PC-3 (cell line): Measurements from ENCODE around the gene KANSL3.

ENCODE experiments used
- EZH2 ChIP-seq: fragments of 300-600 bp; sonication (generic); IDR thresholded peaks from one replicate; pipeline ENCODE4 v1.6.1; 2017; ENCODE audit warnings: antibody characterized with exemption, mild to moderate bottlenecking, low read length; ENCODE audit not compliant: unreplicated experiment
- TF ChIP-seq, protein P1 (sequence below): fragments of 300-600 bp; sonication (generic); conservative IDR thresholded peaks from 2 replicates; pipeline ENCODE4 v1.5.1; 2017; ENCODE audit warnings: antibody characterized with exemption, low read depth, mild to moderate bottlenecking, low read length

DNA sequence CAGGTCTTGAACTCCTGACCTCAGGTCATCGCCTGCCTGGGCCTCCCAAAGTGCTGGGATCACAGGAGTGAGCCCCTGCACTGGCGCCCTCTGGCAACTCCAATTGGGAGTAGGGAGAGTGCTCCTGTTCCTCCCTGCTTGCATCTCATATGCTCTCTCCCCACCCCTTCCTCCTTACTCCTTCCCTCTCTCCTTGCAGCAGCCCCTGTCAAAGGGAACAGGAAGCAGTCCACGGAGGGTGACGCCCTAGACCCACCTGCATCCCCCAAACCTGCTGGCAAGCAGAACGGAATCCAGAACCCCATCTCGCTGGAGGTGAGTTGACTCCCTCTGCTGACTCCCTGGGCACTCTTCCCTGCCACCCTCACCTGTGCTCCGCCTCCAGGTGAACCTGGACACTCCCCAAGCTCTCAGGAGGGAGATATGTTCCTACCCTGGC lies 90.9 kb downstream of the KANSL3 start:
- TF ChIP-seq, protein P1, sequence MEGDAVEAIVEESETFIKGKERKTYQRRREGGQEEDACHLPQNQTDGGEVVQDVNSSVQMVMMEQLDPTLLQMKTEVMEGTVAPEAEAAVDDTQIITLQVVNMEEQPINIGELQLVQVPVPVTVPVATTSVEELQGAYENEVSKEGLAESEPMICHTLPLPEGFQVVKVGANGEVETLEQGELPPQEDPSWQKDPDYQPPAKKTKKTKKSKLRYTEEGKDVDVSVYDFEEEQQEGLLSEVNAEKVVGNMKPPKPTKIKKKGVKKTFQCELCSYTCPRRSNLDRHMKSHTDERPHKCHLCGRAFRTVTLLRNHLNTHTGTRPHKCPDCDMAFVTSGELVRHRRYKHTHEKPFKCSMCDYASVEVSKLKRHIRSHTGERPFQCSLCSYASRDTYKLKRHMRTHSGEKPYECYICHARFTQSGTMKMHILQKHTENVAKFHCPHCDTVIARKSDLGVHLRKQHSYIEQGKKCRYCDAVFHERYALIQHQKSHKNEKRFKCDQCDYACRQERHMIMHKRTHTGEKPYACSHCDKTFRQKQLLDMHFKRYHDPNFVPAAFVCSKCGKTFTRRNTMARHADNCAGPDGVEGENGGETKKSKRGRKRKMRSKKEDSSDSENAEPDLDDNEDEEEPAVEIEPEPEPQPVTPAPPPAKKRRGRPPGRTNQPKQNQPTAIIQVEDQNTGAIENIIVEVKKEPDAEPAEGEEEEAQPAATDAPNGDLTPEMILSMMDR, result no peak
- no peak for TF ChIP-seq EZH2
